A549 (cell line): ENCODE measurements around the gene NLRP1.

Experiments used
- CTCF ChIP-seq: fragments of >200 bp; sonication (Bioruptor Twin); formaldehyde crosslinking; IDR thresholded peaks from 3 replicates; pipeline ENCODE4 v1.5.1; 2016
- MAX ChIP-seq: IDR thresholded peaks from 2 replicates; pipeline ENCODE4 v1.6.1; 2012
- POLR2A ChIP-seq: IDR thresholded peaks from 2 replicates; pipeline ENCODE4 v1.6.1; 2012; ENCODE audit warnings: mild to moderate bottlenecking, low read length
- SMC3 ChIP-seq: fragments of >200 bp; sonication (Bioruptor Twin); formaldehyde crosslinking; IDR thresholded peaks from 3 replicates; pipeline ENCODE4 v1.6.1; 2018; ENCODE audit warnings: inconsistent platforms
- TF ChIP-seq, protein P1 (sequence below): fragments of 150-350 bp; IDR thresholded peaks from 2 replicates; pipeline ENCODE4 v1.6.1; 2014; ENCODE audit warnings: low read depth, mild to moderate bottlenecking, low read length
- TF ChIP-seq, protein P2 (sequence below): fragments of 200-600 bp; sonication (generic); IDR thresholded peaks from 2 replicates; pipeline ENCODE4 v1.6.1; 2016; ENCODE audit warnings: antibody characterized with exemption, mild to moderate bottlenecking, moderate library complexity

- TF ChIP-seq POLR2A (no peak), SMC3 (no peak), MAX (no peak), CTCF (no peak)
- TF ChIP-seq, protein P1, sequence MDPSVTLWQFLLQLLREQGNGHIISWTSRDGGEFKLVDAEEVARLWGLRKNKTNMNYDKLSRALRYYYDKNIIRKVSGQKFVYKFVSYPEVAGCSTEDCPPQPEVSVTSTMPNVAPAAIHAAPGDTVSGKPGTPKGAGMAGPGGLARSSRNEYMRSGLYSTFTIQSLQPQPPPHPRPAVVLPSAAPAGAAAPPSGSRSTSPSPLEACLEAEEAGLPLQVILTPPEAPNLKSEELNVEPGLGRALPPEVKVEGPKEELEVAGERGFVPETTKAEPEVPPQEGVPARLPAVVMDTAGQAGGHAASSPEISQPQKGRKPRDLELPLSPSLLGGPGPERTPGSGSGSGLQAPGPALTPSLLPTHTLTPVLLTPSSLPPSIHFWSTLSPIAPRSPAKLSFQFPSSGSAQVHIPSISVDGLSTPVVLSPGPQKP: no peak
- TF ChIP-seq, protein P2, sequence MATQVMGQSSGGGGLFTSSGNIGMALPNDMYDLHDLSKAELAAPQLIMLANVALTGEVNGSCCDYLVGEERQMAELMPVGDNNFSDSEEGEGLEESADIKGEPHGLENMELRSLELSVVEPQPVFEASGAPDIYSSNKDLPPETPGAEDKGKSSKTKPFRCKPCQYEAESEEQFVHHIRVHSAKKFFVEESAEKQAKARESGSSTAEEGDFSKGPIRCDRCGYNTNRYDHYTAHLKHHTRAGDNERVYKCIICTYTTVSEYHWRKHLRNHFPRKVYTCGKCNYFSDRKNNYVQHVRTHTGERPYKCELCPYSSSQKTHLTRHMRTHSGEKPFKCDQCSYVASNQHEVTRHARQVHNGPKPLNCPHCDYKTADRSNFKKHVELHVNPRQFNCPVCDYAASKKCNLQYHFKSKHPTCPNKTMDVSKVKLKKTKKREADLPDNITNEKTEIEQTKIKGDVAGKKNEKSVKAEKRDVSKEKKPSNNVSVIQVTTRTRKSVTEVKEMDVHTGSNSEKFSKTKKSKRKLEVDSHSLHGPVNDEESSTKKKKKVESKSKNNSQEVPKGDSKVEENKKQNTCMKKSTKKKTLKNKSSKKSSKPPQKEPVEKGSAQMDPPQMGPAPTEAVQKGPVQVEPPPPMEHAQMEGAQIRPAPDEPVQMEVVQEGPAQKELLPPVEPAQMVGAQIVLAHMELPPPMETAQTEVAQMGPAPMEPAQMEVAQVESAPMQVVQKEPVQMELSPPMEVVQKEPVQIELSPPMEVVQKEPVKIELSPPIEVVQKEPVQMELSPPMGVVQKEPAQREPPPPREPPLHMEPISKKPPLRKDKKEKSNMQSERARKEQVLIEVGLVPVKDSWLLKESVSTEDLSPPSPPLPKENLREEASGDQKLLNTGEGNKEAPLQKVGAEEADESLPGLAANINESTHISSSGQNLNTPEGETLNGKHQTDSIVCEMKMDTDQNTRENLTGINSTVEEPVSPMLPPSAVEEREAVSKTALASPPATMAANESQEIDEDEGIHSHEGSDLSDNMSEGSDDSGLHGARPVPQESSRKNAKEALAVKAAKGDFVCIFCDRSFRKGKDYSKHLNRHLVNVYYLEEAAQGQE: no peak
These were observed 73.5 kb downstream of the NLRP1 start for GRCh38 chr17:5510771-5511170.
